GM23338 (cell line): ENCODE data around the gene NRDE2. TPM values are rescaled to one million over a fixed set of nuclear protein-coding genes. Genes with fewer than 3 reads are reported as not detected.

Experiments
- ATAC-seq: fragments of 200-7000 bp; cut with Tn5 transposase; 3 replicates; pipeline ENCODE4 v1.9.1; 2020
- DNase-seq: peaks from one replicate; pipeline ENCODE4 v3.0.0-alpha.2; 2015; ENCODE audit warnings: low spot score
- H2AFZ ChIP-seq: fragments of 200-600 bp; sonication (generic); 2 replicates; pipeline ENCODE4 v1.8.0; 2016; ENCODE audit warnings: antibody characterized with exemption, mild to moderate bottlenecking, moderate library complexity
- H3F3A ChIP-seq: fragments of 200-600 bp; sonication (generic); replicated peaks from 2 replicates; pipeline ENCODE4 v1.8.0; 2017; ENCODE audit warnings: antibody characterized with exemption, mixed run types, low read depth
- H3K27ac ChIP-seq: fragments of 200-600 bp; sonication (generic); 2 replicates; pipeline ENCODE4 v1.6.1; 2016; ENCODE audit warnings: low read depth
- H3K27me3 ChIP-seq: fragments of 200-600 bp; sonication (generic); 2 replicates; pipeline ENCODE4 v1.8.0; 2016; ENCODE audit warnings: mild to moderate bottlenecking, mixed run types, moderate library complexity; ENCODE audit not compliant: insufficient read depth
- H3K36me3 ChIP-seq: fragments of 200-600 bp; sonication (generic); 2 replicates; pipeline ENCODE4 v1.8.0; 2016; ENCODE audit warnings: mild to moderate bottlenecking; ENCODE audit not compliant: insufficient read depth
- H3K4me1 ChIP-seq: fragments of 200-600 bp; sonication (generic); 2 replicates; pipeline ENCODE4 v1.8.0; 2016; ENCODE audit warnings: mild to moderate bottlenecking, moderate library complexity; ENCODE audit not compliant: insufficient read depth
- H3K4me2 ChIP-seq: fragments of 200-600 bp; sonication (generic); 2 replicates; pipeline ENCODE4 v1.7.1; 2017; ENCODE audit warnings: mixed run types
- H3K4me3 ChIP-seq: fragments of 200-600 bp; sonication (generic); 2 replicates; pipeline ENCODE4 v1.6.1; 2016; ENCODE audit warnings: mixed run types
- H3K79me2 ChIP-seq: fragments of 200-600 bp; sonication (generic); replicated peaks from 2 replicates; pipeline ENCODE4 v1.8.0; 2017; ENCODE audit warnings: mild to moderate bottlenecking; ENCODE audit not compliant: insufficient read depth
- H3K9me2 ChIP-seq: fragments of 200-600 bp; sonication (generic); 2 replicates; pipeline ENCODE4 v1.8.0; 2017; ENCODE audit not compliant: insufficient read depth
- H4K20me1 ChIP-seq: fragments of 200-600 bp; sonication (generic); replicated peaks from 2 replicates; pipeline ENCODE4 v1.8.0; 2017; ENCODE audit warnings: mild to moderate bottlenecking; ENCODE audit not compliant: insufficient read depth
- H3K27ac Mint-ChIP-seq: 2 replicates; pipeline ENCODE4 v1.8.0; 2020; ENCODE audit warnings: inconsistent platforms, mild to moderate bottlenecking, moderate library complexity, mixed read lengths
- H3K27me3 Mint-ChIP-seq: 3 replicates; pipeline ENCODE4 v1.8.0; 2022; ENCODE audit warnings: low read depth, mild to moderate bottlenecking, moderate library complexity, mixed read lengths, inconsistent platforms; ENCODE audit not compliant: insufficient read depth, poor library complexity
- H3K36me3 Mint-ChIP-seq: 3 replicates; pipeline ENCODE4 v1.8.0; 2021; ENCODE audit warnings: low read depth, mild to moderate bottlenecking, inconsistent platforms, moderate library complexity, mixed read lengths
- H3K4me1 Mint-ChIP-seq: 3 replicates; pipeline ENCODE4 v1.8.0; 2020; ENCODE audit warnings: mild to moderate bottlenecking, inconsistent platforms, mixed read lengths
- H3K4me3 Mint-ChIP-seq: 3 replicates; pipeline ENCODE4 v1.8.0; 2021; ENCODE audit warnings: moderate library complexity, mild to moderate bottlenecking, inconsistent platforms, mixed read lengths
- H3K9me3 Mint-ChIP-seq: 3 replicates; pipeline ENCODE4 v1.8.0; 2020; ENCODE audit warnings: moderate library complexity, mild to moderate bottlenecking, inconsistent platforms, mixed read lengths
- CTCF ChIP-seq, 2 experiments: fragments of 200-600 bp in 1 of 2; sonication (generic) in 1 of 2; conservative IDR thresholded peaks; 2 replicates each; pipeline versions ENCODE4 v1.5.1 to v1.6.1; 2016 to 2017; ENCODE audit warnings: antibody characterized with exemption in 2 of 2, low read depth in 2 of 2, mild to moderate bottlenecking in 2 of 2, moderate library complexity in 1 of 2
- ETS1 ChIP-seq: IDR thresholded peaks from 2 replicates; pipeline ENCODE4 v1.6.1; 2016; ENCODE audit warnings: antibody characterized with exemption
- EZH2 ChIP-seq: fragments of 200-600 bp; sonication (generic); IDR thresholded peaks from one replicate; pipeline ENCODE4 v1.8.0; 2017; ENCODE audit warnings: antibody characterized with exemption, mild to moderate bottlenecking, low read depth; ENCODE audit not compliant: unreplicated experiment
- EZH2phosphoT487 ChIP-seq: fragments of 200-600 bp; sonication (generic); IDR thresholded peaks from one replicate; pipeline ENCODE4 v1.8.1; 2018; ENCODE audit warnings: antibody characterized with exemption; ENCODE audit not compliant: unreplicated experiment
- JUNB ChIP-seq: IDR thresholded peaks from one replicate; pipeline ENCODE4 v1.6.1; 2016; ENCODE audit warnings: antibody characterized with exemption; ENCODE audit not compliant: unreplicated experiment
- NANOG ChIP-seq: IDR thresholded peaks from 2 replicates; pipeline ENCODE4 v1.6.1; 2016; ENCODE audit warnings: antibody characterized with exemption, borderline replicate concordance
- POLR2AphosphoS5 ChIP-seq: IDR thresholded peaks from 2 replicates; pipeline ENCODE4 v1.6.1; 2016; ENCODE audit warnings: antibody characterized with exemption, low read depth
- STAT1 ChIP-seq: IDR thresholded peaks from one replicate; pipeline ENCODE4 v1.6.1; 2016; ENCODE audit warnings: antibody characterized with exemption; ENCODE audit not compliant: unreplicated experiment
- ZNF114 ChIP-seq: fragments of 250-450 bp; sonication (Bioruptor Pico); IDR thresholded peaks from 2 replicates; pipeline ENCODE4 v1.5.0; 2020; ENCODE audit warnings: mild to moderate bottlenecking, moderate library complexity
- ZNF331 ChIP-seq: fragments of 250-450 bp; sonication (Bioruptor Pico); IDR thresholded peaks from 2 replicates; pipeline ENCODE4 v1.5.0; 2020; ENCODE audit warnings: low read depth, mild to moderate bottlenecking, moderate library complexity
- polyA plus RNA-seq: library from polyadenylated mRNA; unstranded; fragments of >200 nt; fragmentation: Nextera tagmentation; extraction: Ambion mirVana; gene quantifications from 2 replicates; pipeline ENCODE4 v1.2.1, GENCODE V29; 2016
- total RNA-seq: library from RNA; depleted of rRNA; stranded (reverse); fragments of >200 nt; shearing (Covaris generic); gene quantifications from 2 replicates; pipeline ENCODE4 v1.2.3, GENCODE V29; 2014
- TF ChIP-seq, protein P1 (sequence below): fragments of 250-450 bp; sonication (Bioruptor Pico); IDR thresholded peaks from 2 replicates; pipeline ENCODE4 v1.5.0; 2020; ENCODE audit warnings: mild to moderate bottlenecking, moderate library complexity
- TF ChIP-seq, protein P2 (sequence below): IDR thresholded peaks from one replicate; pipeline ENCODE4 v1.6.1; 2018; ENCODE audit warnings: antibody characterized with exemption; ENCODE audit not compliant: unreplicated experiment

NRDE2 gene
- total and polyA plus RNA-seq, 2 experiments from 2014 or later = 9.8 to 20.6 TPM

GRCh38 chr14:90345239-90345557 is 13.5 kb upstream of the NRDE2 start:
- Mint-ChIP-seq H3K4me3 (no peak overlapping the region), H3K36me3 (no peaks in the 10 kb centered on the region), H3K27ac (no peak overlapping the region), H3K27me3 (no peaks in the 10 kb centered on the region), H3K4me1 (peaks cover 19% of the 10 kb centered on the region), H3K9me3 (no peaks in the 10 kb centered on the region)
- Histone ChIP-seq H3K36me3 (no peaks in the 10 kb centered on the region), H3K27me3 (no peaks in the 10 kb centered on the region), H3K4me1 (peaks cover 6% of the 10 kb centered on the region; the same call in 1 of the 2 replicates), H3K27ac (no peak overlapping the region), H3K4me3 (no peak overlapping the region), H4K20me1 (no peaks in the 10 kb centered on the region), H3K9me2 (no peaks in the 10 kb centered on the region), H3F3A (no peaks in the 10 kb centered on the region), H3K79me2 (no peaks in the 10 kb centered on the region), H2AFZ (0 out of 2 replicates have a peak overlapping the region, but pooled peaks have one; percentile 16), H3K4me2 (no peak overlapping the region; the same call in 1 of the 2 replicates)
- ATAC-seq = no peak
- DNase-seq = no peak
- TF ChIP-seq, protein P1, sequence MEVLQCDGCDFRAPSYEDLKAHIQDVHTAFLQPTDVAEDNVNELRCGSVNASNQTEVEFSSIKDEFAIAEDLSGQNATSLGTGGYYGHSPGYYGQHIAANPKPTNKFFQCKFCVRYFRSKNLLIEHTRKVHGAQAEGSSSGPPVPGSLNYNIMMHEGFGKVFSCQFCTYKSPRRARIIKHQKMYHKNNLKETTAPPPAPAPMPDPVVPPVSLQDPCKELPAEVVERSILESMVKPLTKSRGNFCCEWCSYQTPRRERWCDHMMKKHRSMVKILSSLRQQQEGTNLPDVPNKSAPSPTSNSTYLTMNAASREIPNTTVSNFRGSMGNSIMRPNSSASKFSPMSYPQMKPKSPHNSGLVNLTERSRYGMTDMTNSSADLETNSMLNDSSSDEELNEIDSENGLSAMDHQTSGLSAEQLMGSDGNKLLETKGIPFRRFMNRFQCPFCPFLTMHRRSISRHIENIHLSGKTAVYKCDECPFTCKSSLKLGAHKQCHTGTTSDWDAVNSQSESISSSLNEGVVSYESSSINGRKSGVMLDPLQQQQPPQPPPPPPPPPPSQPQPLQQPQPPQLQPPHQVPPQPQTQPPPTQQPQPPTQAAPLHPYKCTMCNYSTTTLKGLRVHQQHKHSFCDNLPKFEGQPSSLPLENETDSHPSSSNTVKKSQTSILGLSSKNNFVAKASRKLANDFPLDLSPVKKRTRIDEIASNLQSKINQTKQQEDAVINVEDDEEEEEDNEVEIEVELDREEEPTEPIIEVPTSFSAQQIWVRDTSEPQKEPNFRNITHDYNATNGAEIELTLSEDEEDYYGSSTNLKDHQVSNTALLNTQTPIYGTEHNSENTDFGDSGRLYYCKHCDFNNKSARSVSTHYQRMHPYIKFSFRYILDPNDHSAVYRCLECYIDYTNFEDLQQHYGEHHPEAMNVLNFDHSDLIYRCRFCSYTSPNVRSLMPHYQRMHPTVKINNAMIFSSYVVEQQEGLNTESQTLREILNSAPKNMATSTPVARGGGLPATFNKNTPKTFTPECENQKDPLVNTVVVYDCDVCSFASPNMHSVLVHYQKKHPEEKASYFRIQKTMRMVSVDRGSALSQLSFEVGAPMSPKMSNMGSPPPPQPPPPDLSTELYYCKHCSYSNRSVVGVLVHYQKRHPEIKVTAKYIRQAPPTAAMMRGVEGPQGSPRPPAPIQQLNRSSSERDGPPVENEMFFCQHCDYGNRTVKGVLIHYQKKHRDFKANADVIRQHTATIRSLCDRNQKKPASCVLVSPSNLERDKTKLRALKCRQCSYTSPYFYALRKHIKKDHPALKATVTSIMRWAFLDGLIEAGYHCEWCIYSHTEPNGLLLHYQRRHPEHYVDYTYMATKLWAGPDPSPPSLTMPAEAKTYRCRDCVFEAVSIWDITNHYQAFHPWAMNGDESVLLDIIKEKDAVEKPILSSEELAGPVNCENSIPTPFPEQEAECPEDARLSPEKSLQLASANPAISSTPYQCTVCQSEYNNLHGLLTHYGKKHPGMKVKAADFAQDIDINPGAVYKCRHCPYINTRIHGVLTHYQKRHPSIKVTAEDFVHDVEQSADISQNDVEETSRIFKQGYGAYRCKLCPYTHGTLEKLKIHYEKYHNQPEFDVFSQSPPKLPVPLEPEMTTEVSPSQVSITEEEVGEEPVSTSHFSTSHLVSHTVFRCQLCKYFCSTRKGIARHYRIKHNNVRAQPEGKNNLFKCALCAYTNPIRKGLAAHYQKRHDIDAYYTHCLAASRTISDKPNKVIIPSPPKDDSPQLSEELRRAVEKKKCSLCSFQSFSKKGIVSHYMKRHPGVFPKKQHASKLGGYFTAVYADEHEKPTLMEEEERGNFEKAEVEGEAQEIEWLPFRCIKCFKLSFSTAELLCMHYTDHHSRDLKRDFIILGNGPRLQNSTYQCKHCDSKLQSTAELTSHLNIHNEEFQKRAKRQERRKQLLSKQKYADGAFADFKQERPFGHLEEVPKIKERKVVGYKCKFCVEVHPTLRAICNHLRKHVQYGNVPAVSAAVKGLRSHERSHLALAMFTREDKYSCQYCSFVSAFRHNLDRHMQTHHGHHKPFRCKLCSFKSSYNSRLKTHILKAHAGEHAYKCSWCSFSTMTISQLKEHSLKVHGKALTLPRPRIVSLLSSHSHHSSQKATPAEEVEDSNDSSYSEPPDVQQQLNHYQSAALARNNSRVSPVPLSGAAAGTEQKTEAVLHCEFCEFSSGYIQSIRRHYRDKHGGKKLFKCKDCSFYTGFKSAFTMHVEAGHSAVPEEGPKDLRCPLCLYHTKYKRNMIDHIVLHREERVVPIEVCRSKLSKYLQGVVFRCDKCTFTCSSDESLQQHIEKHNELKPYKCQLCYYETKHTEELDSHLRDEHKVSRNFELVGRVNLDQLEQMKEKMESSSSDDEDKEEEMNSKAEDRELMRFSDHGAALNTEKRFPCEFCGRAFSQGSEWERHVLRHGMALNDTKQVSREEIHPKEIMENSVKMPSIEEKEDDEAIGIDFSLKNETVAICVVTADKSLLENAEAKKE = no peak
- TF ChIP-seq JUNB (no peak), STAT1 (no peak), EZH2 (no peak), ZNF331 (no peak), ETS1 (no peak), CTCF (conservative IDR thresholded peaks at IDR 0.05; ENCODE audit: low read depth in 2 of 2) (no peak), ZNF114 (CRISPR knock-in tag) (no peak), EZH2phosphoT487 (no peak), NANOG (no peak), POLR2AphosphoS5 (no peak)
- TF ChIP-seq, protein P2, sequence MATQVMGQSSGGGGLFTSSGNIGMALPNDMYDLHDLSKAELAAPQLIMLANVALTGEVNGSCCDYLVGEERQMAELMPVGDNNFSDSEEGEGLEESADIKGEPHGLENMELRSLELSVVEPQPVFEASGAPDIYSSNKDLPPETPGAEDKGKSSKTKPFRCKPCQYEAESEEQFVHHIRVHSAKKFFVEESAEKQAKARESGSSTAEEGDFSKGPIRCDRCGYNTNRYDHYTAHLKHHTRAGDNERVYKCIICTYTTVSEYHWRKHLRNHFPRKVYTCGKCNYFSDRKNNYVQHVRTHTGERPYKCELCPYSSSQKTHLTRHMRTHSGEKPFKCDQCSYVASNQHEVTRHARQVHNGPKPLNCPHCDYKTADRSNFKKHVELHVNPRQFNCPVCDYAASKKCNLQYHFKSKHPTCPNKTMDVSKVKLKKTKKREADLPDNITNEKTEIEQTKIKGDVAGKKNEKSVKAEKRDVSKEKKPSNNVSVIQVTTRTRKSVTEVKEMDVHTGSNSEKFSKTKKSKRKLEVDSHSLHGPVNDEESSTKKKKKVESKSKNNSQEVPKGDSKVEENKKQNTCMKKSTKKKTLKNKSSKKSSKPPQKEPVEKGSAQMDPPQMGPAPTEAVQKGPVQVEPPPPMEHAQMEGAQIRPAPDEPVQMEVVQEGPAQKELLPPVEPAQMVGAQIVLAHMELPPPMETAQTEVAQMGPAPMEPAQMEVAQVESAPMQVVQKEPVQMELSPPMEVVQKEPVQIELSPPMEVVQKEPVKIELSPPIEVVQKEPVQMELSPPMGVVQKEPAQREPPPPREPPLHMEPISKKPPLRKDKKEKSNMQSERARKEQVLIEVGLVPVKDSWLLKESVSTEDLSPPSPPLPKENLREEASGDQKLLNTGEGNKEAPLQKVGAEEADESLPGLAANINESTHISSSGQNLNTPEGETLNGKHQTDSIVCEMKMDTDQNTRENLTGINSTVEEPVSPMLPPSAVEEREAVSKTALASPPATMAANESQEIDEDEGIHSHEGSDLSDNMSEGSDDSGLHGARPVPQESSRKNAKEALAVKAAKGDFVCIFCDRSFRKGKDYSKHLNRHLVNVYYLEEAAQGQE = no peak
